NCI-H510A (cell line): ENCODE measurements around the gene IL27RA.
"Not testable (repeated sequence)": the region's sequence is repeated elsewhere in the genome, so short reads cannot be mapped to it uniquely, and the experiment has no call there.

Experiments used
- DNase-seq: peaks from one replicate; lab custom pipeline; 2025; lab: John Stamatoyannopoulos, UW

The IL27RA gene

GRCh38 chr19:14030997-14031718 lies 404 bp upstream of the IL27RA start:
- no peak for DNase-seq

GRCh38 chr19:14033946-14034345 lies 2.4 kb downstream of the IL27RA start:
- DNase-seq: no peak

- not testable (repeated sequence) for DNase-seq
Measured at GRCh38 chr19:14035159-14035558, 3.6 kb downstream of the IL27RA start.

- no peak for DNase-seq
Measured at GRCh38 chr19:14035706-14036105, 4.1 kb downstream of the IL27RA start.

- no peak for DNase-seq
Measured at GRCh38 chr19:14039181-14039580, 7.6 kb downstream of the IL27RA start.

GRCh38 chr19:14042659-14043608 lies 11.4 kb downstream of the IL27RA start:
- DNase-seq: peak; percentile 33

GRCh38 chr19:14047866-14048265 lies 16.3 kb downstream of the IL27RA start:
- DNase-seq: not testable (repeated sequence)

GRCh38 chr19:14048443-14049153 lies 17.0 kb downstream of the IL27RA start:
- DNase-seq: no peak

- DNase-seq: no peak
Measured at GRCh38 chr19:14050512-14050911, 18.9 kb downstream of the IL27RA start.

- DNase-seq: not testable (repeated sequence)
Measured at GRCh38 chr19:14050961-14051360, 19.4 kb downstream of the IL27RA start.

- no peak for DNase-seq
Measured at GRCh38 chr19:14051980-14052379, 20.4 kb downstream of the IL27RA start.

GRCh38 chr19:14052470-14052869 lies 20.9 kb downstream of the IL27RA start:
- no peak for DNase-seq

GRCh38 chr19:14053032-14053431 lies 21.5 kb downstream of the IL27RA start:
- DNase-seq: no peak

- DNase-seq: no peak
Measured at GRCh38 chr19:14053500-14053899, 21.9 kb downstream of the IL27RA start.

GRCh38 chr19:14054099-14054498 lies 22.5 kb downstream of the IL27RA start:
- DNase-seq: no peak

GRCh38 chr19:14054721-14055120 lies 23.2 kb downstream of the IL27RA start:
- DNase-seq: no peak

- DNase-seq: no peak
Measured at GRCh38 chr19:14055396-14055795, 23.8 kb downstream of the IL27RA start.

GRCh38 chr19:14056069-14056666 lies 24.6 kb downstream of the IL27RA start:
- DNase-seq: no peak

- DNase-seq: no peak
Measured at GRCh38 chr19:14056741-14057356, 25.3 kb downstream of the IL27RA start.

GRCh38 chr19:14058182-14059092 lies 26.9 kb downstream of the IL27RA start:
- DNase-seq: no peak
